Mesenchymal stem cell (in vitro differentiated cells and primary cell): ENCODE results near the gene CHPF2.

Experiments used
- DNase-seq: peaks from one replicate; pipeline ENCODE4 v3.0.0-alpha.2; 2013
- H2AFZ ChIP-seq: one replicate; pipeline ENCODE4 v1.6.1; 2013; ENCODE audit warnings: low read depth, mild to moderate bottlenecking, control low read depth, inconsistent platforms, low read length, moderate library complexity
- H2AK5ac ChIP-seq: 2 replicates; pipeline ENCODE4 v1.6.1; 2013; ENCODE audit warnings: low read length, moderate library complexity, mild to moderate bottlenecking, inconsistent platforms; ENCODE audit not compliant: severe bottlenecking
- H2BK120ac ChIP-seq: one replicate; pipeline ENCODE4 v1.6.1; 2013; ENCODE audit warnings: low read depth, mild to moderate bottlenecking, inconsistent platforms, low read length, moderate library complexity
- H2BK12ac ChIP-seq, 2 experiments: one replicate each; pipeline ENCODE4 v1.6.1; 2013; ENCODE audit warnings: inconsistent platforms in 2 of 2, low read length in 2 of 2, mild to moderate bottlenecking in 2 of 2, moderate library complexity in 2 of 2, control low read depth in 1 of 2
- H2BK15ac ChIP-seq: one replicate; pipeline ENCODE4 v1.6.1; 2013; ENCODE audit warnings: mild to moderate bottlenecking, low read depth, inconsistent platforms; ENCODE audit not compliant: poor library complexity, severe bottlenecking
- H2BK5ac ChIP-seq: 2 replicates; pipeline ENCODE4 v1.6.1; 2013; ENCODE audit warnings: low read depth, mild to moderate bottlenecking, low read length, control low read depth, inconsistent platforms; ENCODE audit not compliant: poor library complexity, severe bottlenecking
- H3K14ac ChIP-seq, 2 experiments: one replicate each; pipeline ENCODE4 v1.6.1; 2013; ENCODE audit warnings: inconsistent platforms in 2 of 2, low read length in 2 of 2, control low read depth in 1 of 2, mild to moderate bottlenecking in 1 of 2, moderate library complexity in 1 of 2
- H3K18ac ChIP-seq, 2 experiments: one replicate each; pipeline ENCODE4 v1.6.1; 2013; ENCODE audit warnings: inconsistent platforms in 2 of 2, low read length in 2 of 2, control low read depth in 1 of 2, low read depth in 1 of 2, mild to moderate bottlenecking in 1 of 2
- H3K23ac ChIP-seq, 2 experiments: one replicate each; pipeline ENCODE4 v1.6.1; 2013; ENCODE audit warnings: inconsistent platforms in 2 of 2, low read length in 2 of 2, mild to moderate bottlenecking in 2 of 2, moderate library complexity in 2 of 2, control low read depth in 1 of 2
- H3K27ac ChIP-seq: 2 replicates; pipeline ENCODE4 v1.5.1; 2013; ENCODE audit warnings: mild to moderate bottlenecking, moderate library complexity, low read length, control low read depth, inconsistent platforms; ENCODE audit not compliant: poor library complexity, severe bottlenecking
- H3K27me3 ChIP-seq, 2 experiments: 2 replicates each; pipeline versions ENCODE4 v1.6.1 to v1.7.0; 2013; ENCODE audit warnings: low read length in 2 of 2, mild to moderate bottlenecking in 2 of 2, moderate library complexity in 2 of 2, control low read depth in 1 of 2, inconsistent platforms in 1 of 2; ENCODE audit not compliant: control insufficient read depth in 1 of 2, insufficient read depth in 1 of 2
- H3K36me3 ChIP-seq, 2 experiments: 2 replicates each; pipeline versions ENCODE4 v1.6.1 to v1.7.0; 2013; ENCODE audit warnings: low read length in 2 of 2, control low read depth in 1 of 2, inconsistent platforms in 1 of 2, low read depth in 1 of 2, mild to moderate bottlenecking in 1 of 2; ENCODE audit not compliant: insufficient read depth in 2 of 2, control insufficient read depth in 1 of 2
- H3K4ac ChIP-seq, 2 experiments: one replicate each; pipeline ENCODE4 v1.6.1; 2013; ENCODE audit warnings: inconsistent platforms in 2 of 2, low read length in 2 of 2, mild to moderate bottlenecking in 2 of 2, moderate library complexity in 2 of 2, control low read depth in 1 of 2, low read depth in 1 of 2
- H3K4me1 ChIP-seq: 2 replicates; pipeline ENCODE4 v1.6.1; 2013; ENCODE audit warnings: low read depth, low read length, control low read depth; ENCODE audit not compliant: control insufficient read depth, insufficient read depth
- H3K4me2 ChIP-seq: 2 replicates; pipeline ENCODE4 v1.6.1; 2013; ENCODE audit warnings: low read length, mild to moderate bottlenecking, inconsistent platforms; ENCODE audit not compliant: poor library complexity, severe bottlenecking
- H3K4me3 ChIP-seq, 2 experiments: 2 replicates each; pipeline versions ENCODE4 v1.5.1 to v1.7.0; 2013; ENCODE audit warnings: low read length in 2 of 2, mild to moderate bottlenecking in 2 of 2, control low read depth in 1 of 2, low read depth in 1 of 2; ENCODE audit not compliant: insufficient read depth in 1 of 2
- H3K79me1 ChIP-seq: replicated peaks from 2 replicates; pipeline ENCODE4 v1.6.1; 2013; ENCODE audit warnings: mild to moderate bottlenecking, control low read depth, low read length, inconsistent platforms; ENCODE audit not compliant: poor library complexity, severe bottlenecking
- H3K9ac ChIP-seq: 2 replicates; pipeline ENCODE4 v1.7.0; 2013; ENCODE audit warnings: mild to moderate bottlenecking, low read length, moderate library complexity
- H3K9me3 ChIP-seq: 2 replicates; pipeline ENCODE4 v1.7.0; 2013; ENCODE audit warnings: mild to moderate bottlenecking, low read length; ENCODE audit not compliant: control insufficient read depth
- H4K8ac ChIP-seq: one replicate; pipeline ENCODE4 v1.6.1; 2013; ENCODE audit warnings: inconsistent platforms, mild to moderate bottlenecking, low read length, moderate library complexity
- H4K91ac ChIP-seq: one replicate; pipeline ENCODE4 v1.6.1; 2013; ENCODE audit warnings: mild to moderate bottlenecking, low read length, inconsistent platforms
- WGBS: methylation state at CpG from one replicate; pipeline ENCODE4 v1.1.7; 2013; ENCODE audit warnings: mixed read lengths; 5-methylcytosine and 5-hydroxymethylcytosine counted together

The CHPF2 gene

GRCh38 chr7:151283302-151283701 is 51.0 kb downstream of the CHPF2 start:
- Histone ChIP-seq H2BK120ac (no peak overlapping the region), H2BK5ac (no peak overlapping the region), H3K79me1 (no peaks in the 10 kb centered on the region), H3K18ac (no peak overlapping the region), H3K14ac (no peak overlapping the region), H4K91ac (no peak overlapping the region), H4K8ac (no peak overlapping the region), H3K36me3 (no peaks in the 10 kb centered on the region), H3K27ac (no peak overlapping the region), H3K9ac (no peak overlapping the region), H2AFZ (no peak overlapping the region), H2BK12ac (no peak overlapping the region), H3K27me3 (peaks cover 43 to 81% of the 10 kb centered on the region in 2 experiments), H3K4me1 (no peaks in the 10 kb centered on the region), H2BK15ac (no peak overlapping the region), H3K23ac (no peak overlapping the region), H3K9me3 (peaks cover 8% of the 10 kb centered on the region), H2AK5ac (no peak overlapping the region), H3K4me3 (no peak overlapping the region), H3K4me2 (no peak overlapping the region), H3K4ac (no peak overlapping the region)
- 62% methylated on average over 2 of the region's 2 CpGs for WGBS
- no peak for DNase-seq

GRCh38 chr7:151286148-151286547 is 53.9 kb downstream of the CHPF2 start:
- Histone ChIP-seq H3K27ac (no peak overlapping the region), H2AK5ac (no peak overlapping the region), H2BK5ac (no peak overlapping the region), H3K36me3 (no peaks in the 10 kb centered on the region), H3K23ac (no peak overlapping the region), H4K8ac (no peak overlapping the region), H3K4ac (no peak overlapping the region), H2AFZ (no peak overlapping the region), H3K9ac (no peak overlapping the region), H3K79me1 (no peaks in the 10 kb centered on the region), H3K4me1 (no peaks in the 10 kb centered on the region), H2BK15ac (no peak overlapping the region), H4K91ac (no peak overlapping the region), H3K14ac (no peak overlapping the region), H3K18ac (no peak overlapping the region), H3K27me3 (peaks cover 37 to 72% of the 10 kb centered on the region in 2 experiments), H3K9me3 (peaks cover 8% of the 10 kb centered on the region), H2BK12ac (no peak overlapping the region), H3K4me3 (no peak overlapping the region), H2BK120ac (no peak overlapping the region), H3K4me2 (no peak overlapping the region)
- DNase-seq, result no peak
- 100% methylated on average over 2 of the region's 2 CpGs for WGBS
